Activated CD4-positive, alpha-beta T cell treated with anti-CD3 and anti-CD28 coated beads, Interleukin-2, Interleukin-6, amounts not matched to agents 100 ng/mL and 50 ng/mL, durations not matched to agents 16 hours and 8 hours (primary cell): ENCODE data around the gene GSG1L.

Experiments
- DNase-seq: peaks from one replicate; pipeline ENCODE4 v3.0.0-alpha.2; 2020

Gene GSG1L

GRCh38 chr16:27767971-27768591 lies 295.4 kb downstream of the GSG1L start:
- no peak for DNase-seq

DNA sequence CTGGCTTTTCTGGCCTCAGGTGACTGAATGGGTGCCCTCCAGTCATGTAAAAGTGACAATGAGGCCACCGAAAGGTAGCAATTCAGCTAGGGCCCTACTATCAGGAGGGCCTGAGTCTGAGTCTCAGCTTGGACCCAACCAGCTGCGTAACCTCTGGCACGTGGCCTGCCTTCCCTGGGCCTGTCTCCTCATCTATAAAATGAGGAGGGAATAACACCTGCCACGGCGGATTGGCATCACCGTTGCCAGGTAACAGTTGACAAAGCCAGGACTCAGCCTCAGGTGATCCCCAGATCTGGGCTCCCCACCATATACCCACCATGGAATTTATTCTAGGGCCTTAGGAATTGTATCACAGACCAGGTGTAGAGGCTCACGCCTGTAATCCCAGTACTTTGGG lies 296.4 kb downstream of the GSG1L start:
- DNase-seq, result no peak

GRCh38 chr16:27766236-27766925 lies 297.1 kb downstream of the GSG1L start:
- no peak for DNase-seq

- DNase-seq, result no peak
Observed at GRCh38 chr16:27764869-27765675, 298.4 kb downstream of the GSG1L start.

DNA sequence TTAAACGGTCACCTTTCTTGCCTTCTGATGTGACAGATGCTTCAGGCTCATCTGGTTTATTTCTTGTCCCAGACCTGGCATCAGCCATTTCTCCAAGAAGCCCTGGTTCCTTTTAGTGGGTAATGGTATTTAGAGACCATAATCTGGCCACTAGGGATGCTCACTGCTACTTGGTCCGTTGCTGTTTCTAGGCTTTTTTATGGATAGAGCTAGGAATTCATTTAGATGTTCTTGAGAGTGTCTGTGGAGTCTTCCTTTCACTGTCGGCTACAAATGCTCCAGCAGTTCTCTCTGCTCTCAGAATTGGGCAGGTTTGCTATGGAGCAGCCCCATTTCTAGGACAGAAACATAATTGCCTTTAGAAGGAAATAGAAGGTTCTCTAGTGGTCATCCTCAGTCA lies 299.1 kb downstream of the GSG1L start:
- DNase-seq, result no peak

DNA sequence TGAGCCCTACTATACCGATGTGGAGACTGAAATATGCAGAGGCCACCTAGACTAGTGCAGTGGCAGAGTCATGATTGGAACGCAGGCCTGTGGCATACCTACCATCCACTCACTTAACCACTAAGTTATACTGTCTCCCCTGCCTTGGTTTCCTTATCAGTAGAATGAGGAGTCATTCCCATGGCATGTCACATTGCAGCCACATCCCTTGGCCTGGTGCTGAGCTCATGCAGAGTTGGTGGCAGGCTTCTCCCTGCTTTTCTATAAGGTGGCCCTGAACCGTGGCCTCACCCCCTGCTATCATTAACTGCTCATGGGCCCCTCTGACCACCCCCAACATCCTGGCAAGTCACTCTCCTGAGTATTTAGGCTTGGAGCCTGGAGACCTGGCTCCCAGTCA lies 301.1 kb downstream of the GSG1L start:
- DNase-seq, result no peak

GRCh38 chr16:27761816-27762215 lies 301.7 kb downstream of the GSG1L start:
- DNase-seq, result no peak

DNA sequence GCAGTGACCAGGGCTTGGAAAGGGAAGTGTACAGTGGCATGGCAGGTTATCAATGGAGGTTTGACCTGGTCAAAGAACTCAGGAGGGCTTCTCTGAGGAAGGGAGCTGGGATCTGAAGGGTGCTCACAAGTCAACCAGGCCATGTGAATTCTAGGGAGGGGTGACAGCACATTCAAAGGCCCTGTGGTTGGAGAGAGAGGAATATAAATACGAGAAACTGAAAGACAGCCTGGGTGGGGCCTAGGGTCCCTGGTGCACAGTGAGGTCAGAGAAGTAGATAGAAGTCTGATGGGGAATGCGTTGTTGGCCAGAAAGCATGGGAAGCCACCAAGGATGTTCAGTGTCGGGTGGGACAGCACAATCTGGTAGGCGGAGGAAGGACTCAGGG lies 302.7 kb downstream of the GSG1L start:
- DNase-seq, result no peak

DNA sequence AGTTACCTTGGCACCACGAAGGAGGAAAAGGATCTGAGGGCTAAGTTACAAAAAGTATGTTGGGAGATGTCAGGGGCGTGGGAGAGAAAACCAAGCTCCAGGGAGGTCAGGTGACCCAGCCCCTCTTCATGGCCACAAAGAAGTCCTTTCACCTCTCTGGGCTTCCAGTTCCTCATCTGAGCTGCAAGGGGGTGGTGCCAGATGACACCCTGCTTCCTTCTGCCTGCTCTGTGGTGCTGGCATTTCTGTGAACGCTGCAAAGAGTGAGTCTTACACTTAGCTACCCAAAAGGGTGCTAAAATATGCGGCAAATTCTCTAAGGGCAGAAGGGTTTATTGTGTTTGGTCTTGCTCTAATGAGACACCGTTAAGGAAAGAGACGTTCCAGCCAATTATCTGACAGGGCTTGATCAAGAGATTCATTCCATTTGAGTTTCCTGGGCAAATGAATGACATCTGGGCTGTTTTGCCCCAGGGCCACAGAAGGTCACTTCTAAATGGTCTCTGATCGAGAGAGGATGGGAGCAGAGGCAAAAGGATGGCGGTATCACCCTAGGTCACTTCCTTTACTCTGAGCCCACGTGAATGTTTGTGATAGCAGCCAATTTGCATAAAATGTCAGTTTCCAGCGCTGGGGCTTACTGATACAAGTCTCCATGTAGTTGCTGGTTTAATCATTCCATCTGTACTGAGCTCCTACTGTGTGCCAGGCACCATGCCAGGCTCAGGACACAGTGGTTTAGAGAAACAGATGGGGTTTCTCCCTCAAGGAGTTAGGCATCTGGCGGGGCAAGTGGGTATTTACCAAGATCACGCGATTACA lies 303.3 kb downstream of the GSG1L start:
- no peak for DNase-seq

GRCh38 chr16:27759301-27759871 lies 304.1 kb downstream of the GSG1L start:
- no peak for DNase-seq

GRCh38 chr16:27758544-27758943 lies 305.0 kb downstream of the GSG1L start:
- no peak for DNase-seq

GRCh38 chr16:27756206-27756970 lies 307.1 kb downstream of the GSG1L start:
- no peak for DNase-seq

DNA sequence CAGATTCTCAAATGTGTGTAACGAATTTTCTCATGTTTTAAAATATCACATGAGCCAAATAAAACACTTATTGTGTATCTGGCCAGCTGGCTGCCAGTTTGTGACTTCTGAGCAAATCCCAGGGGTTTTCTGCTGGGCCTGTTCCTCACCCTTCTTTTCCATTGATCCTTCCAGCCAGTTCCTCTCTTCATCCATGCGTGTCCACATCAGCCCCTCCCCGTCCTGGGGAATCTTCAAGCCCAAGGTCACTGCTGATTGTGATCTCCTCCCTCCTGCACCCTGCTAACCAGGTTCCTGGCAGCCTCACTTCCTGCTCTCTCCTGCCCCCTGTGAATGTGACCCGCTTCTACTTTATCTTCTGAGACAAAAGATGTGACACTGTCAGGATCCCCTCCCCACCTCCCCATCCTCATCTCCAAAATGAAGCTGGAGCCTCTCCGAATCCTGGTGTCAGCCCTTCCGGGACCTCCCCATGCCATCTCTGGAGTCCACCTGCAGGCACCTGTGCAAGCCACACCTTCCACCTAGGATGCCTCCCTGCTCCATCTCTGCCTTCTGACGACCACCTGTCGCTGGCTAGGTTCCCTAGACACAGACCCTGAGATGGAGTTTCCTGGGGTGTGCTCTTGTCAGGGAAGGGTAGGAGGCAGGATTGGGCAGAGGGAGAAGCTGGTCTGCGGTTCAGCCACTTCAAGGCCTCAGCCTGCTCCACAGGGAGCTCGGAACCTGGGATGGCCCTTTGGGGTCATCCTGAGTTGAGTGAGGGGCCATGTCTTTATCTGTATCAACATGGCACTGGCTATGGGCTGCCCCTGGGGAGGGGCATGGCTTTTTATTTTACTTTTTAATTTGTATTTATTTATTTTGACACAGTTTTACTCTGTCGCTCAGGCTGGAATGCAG lies 308.5 kb downstream of the GSG1L start:
- DNase-seq, result no peak

DNA sequence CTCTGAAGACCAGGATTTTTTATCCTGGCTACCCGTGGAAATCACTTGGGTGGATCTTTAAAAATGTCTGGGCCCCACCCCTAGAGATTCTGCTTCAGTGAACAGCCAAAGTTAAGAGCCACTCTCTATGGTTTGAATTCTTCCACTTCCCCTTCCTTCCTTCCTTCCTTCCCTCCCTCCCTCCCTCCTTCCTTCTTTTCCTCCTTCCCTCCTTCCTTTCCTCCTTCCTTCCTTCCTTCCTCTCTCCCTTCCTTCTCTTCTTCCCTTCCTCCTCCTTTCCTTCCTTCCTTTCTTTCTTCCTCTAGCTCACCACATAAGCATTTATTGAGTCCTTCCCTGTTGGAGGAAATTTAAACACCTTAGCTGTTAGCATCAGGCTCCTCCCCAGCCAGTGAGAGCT lies 310.0 kb downstream of the GSG1L start:
- no peak for DNase-seq

GRCh38 chr16:27752241-27752640 lies 311.3 kb downstream of the GSG1L start:
- DNase-seq, result no peak

- DNase-seq, result no peak
Observed at GRCh38 chr16:27751676-27752075, 311.8 kb downstream of the GSG1L start.

DNA sequence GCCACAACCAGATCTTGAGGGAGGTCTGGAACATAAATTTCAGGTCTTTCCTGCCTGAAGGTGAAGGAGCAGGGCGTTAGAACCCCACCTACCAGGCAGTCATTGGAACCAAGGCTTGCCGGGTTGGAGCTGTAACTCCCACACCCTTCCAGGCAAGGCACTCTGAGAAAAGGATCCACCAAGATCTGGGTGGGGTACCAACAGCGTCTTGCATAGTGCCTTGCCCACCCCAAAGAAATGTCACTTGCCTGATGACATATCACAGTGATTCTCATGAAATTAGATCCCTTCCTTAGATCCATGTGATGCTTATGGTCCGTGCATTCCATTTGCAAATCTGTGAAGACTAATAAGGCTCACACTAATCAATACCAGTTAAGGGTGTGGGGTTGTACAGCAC lies 312.3 kb downstream of the GSG1L start:
- no peak for DNase-seq

- no peak for DNase-seq
Observed at GRCh38 chr16:27749946-27750345, 313.6 kb downstream of the GSG1L start.

GRCh38 chr16:27749547-27749875 lies 314.0 kb downstream of the GSG1L start:
- no peak for DNase-seq

GRCh38 chr16:27748868-27749546 lies 314.5 kb downstream of the GSG1L start:
- peak; percentile 56 for DNase-seq
